NT2/D1 (cell line): ENCODE results near the gene CCS.
"Not testable (repeated sequence)": the region's sequence is repeated elsewhere in the genome, so short reads cannot be mapped to it uniquely, and the experiment has no call there.

Experiments
- DNase-seq: peaks from one replicate; pipeline ENCODE4 v3.0.0-alpha.2; 2011; ENCODE audit warnings: low read depth, low spot score
- H3K27me3 ChIP-seq: 2 replicates; pipeline ENCODE4 v1.6.0; 2011; ENCODE audit warnings: mild to moderate bottlenecking; ENCODE audit not compliant: insufficient read length, insufficient read depth
- H3K36me3 ChIP-seq: 2 replicates; pipeline ENCODE4 v1.6.1; 2011; ENCODE audit warnings: mild to moderate bottlenecking, low read length, mixed read lengths; ENCODE audit not compliant: insufficient read depth, insufficient read length
- H3K4me1 ChIP-seq: 2 replicates; pipeline ENCODE4 v1.5.1; 2011; ENCODE audit not compliant: insufficient read depth, insufficient read length
- H3K4me3 ChIP-seq: 2 replicates; pipeline ENCODE4 v1.5.1; 2011; ENCODE audit warnings: low read depth; ENCODE audit not compliant: insufficient read length
- H3K9ac ChIP-seq: 2 replicates; pipeline ENCODE4 v1.6.0; 2011; ENCODE audit warnings: low read depth; ENCODE audit not compliant: insufficient read length
- H3K9me3 ChIP-seq: 2 replicates; pipeline ENCODE4 v1.5.1; 2011; ENCODE audit warnings: mild to moderate bottlenecking, low read length; ENCODE audit not compliant: insufficient read depth
- SUZ12 ChIP-seq: IDR thresholded peaks from 2 replicates; pipeline ENCODE4 v1.6.1; 2011; ENCODE audit not compliant: insufficient read length, insufficient read depth; ENCODE audit errors: extremely low read depth
- YY1 ChIP-seq: IDR thresholded peaks from 2 replicates; pipeline ENCODE4 v1.6.1; 2011; ENCODE audit not compliant: insufficient read length, insufficient read depth
- ZNF274 ChIP-seq: IDR thresholded peaks from 2 replicates; pipeline ENCODE4 v1.6.1; 2011; ENCODE audit warnings: mild to moderate bottlenecking, low read depth, low read length

CCS gene

GRCh38 chr11:66600219-66600618 lies 7.2 kb downstream of the CCS start:
- Histone ChIP-seq H3K9ac (no peak overlapping the region), H3K36me3 (peaks cover 67% of the 10 kb centered on the region), H3K9me3 (no peaks in the 10 kb centered on the region), H3K4me3 (no peak overlapping the region), H3K27me3 (no peaks in the 10 kb centered on the region), H3K4me1 (peaks cover 6% of the 10 kb centered on the region)
- TF ChIP-seq SUZ12 (no peak), ZNF274 (no peak), YY1 (no peak)
- DNase-seq, result no peak

GRCh38 chr11:66600631-66601233 lies 7.7 kb downstream of the CCS start:
- DNase-seq, result no peak

GRCh38 chr11:66603072-66603471 lies 10.1 kb downstream of the CCS start:
- no peak for DNase-seq
- Histone ChIP-seq H3K36me3 (peaks cover 76% of the 10 kb centered on the region), H3K9ac (no peak overlapping the region), H3K4me3 (no peak overlapping the region), H3K27me3 (no peaks in the 10 kb centered on the region), H3K4me1 (peaks cover 6% of the 10 kb centered on the region), H3K9me3 (no peaks in the 10 kb centered on the region)
- TF ChIP-seq ZNF274 (no peak), YY1 (no peak), SUZ12 (no peak)

More at GRCh38 chr11:66600631-66601233, 7.7 kb downstream of the CCS start:
- Histone ChIP-seq H3K36me3 (peaks cover 69% of the 10 kb centered on the region), H3K27me3 (no peaks in the 10 kb centered on the region), H3K9ac (no peak overlapping the region), H3K4me3 (no peak overlapping the region), H3K4me1 (peaks cover 6% of the 10 kb centered on the region), H3K9me3 (no peaks in the 10 kb centered on the region)
- TF ChIP-seq SUZ12 (no peak), ZNF274 (no peak), YY1 (no peak)

GRCh38 chr11:66604155-66604554 lies 11.2 kb downstream of the CCS start:
- Histone ChIP-seq H3K9ac (no peak overlapping the region), H3K9me3 (no peaks in the 10 kb centered on the region), H3K4me3 (no peak overlapping the region), H3K4me1 (peaks cover 6% of the 10 kb centered on the region), H3K36me3 (peaks cover 71% of the 10 kb centered on the region), H3K27me3 (no peaks in the 10 kb centered on the region)
- TF ChIP-seq SUZ12 (no peak), ZNF274 (no peak), YY1 (no peak)
- DNase-seq, result no peak

- peaks cover 55% of the 10 kb centered on the region for H3K36me3 ChIP-seq
These were observed 13.6 kb downstream of the CCS start for GRCh38 chr11:66606608-66607007.

GRCh38 chr11:66607126-66607834 lies 14.3 kb downstream of the CCS start:
- TF ChIP-seq SUZ12 (no peak), ZNF274 (no peak), YY1 (no peak)
- peaks cover 4% of the 10 kb centered on the region for H3K4me1 ChIP-seq
- H3K9me3 ChIP-seq, result peaks cover 5% of the 10 kb centered on the region; the same call in 1 of the 2 replicates
- H3K9ac ChIP-seq, result no peak overlapping the region
- no peak for DNase-seq
- H3K36me3 ChIP-seq, result peaks cover 50% of the 10 kb centered on the region
- no peak overlapping the region for H3K4me3 ChIP-seq
- no peaks in the 10 kb centered on the region for H3K27me3 ChIP-seq

More at GRCh38 chr11:66606608-66607007, 13.6 kb downstream of the CCS start:
- H3K9me3 ChIP-seq, H3K27me3 ChIP-seq, H3K4me3 ChIP-seq, H3K9ac ChIP-seq, DNase-seq, H3K4me1 ChIP-seq: not testable (repeated sequence)

GRCh38 chr11:66609721-66610617 lies 17.0 kb downstream of the CCS start:
- Histone ChIP-seq H3K36me3 (peaks cover 30% of the 10 kb centered on the region), H3K4me3 (no peak overlapping the region), H3K9ac (no peak overlapping the region), H3K4me1 (no peaks in the 10 kb centered on the region), H3K9me3 (peaks cover 5% of the 10 kb centered on the region; the same call in 1 of the 2 replicates), H3K27me3 (no peaks in the 10 kb centered on the region)
- DNase-seq, result no peak
- no peak for TF ChIP-seq ZNF274
- TF ChIP-seq SUZ12, result no peak
- no peak for TF ChIP-seq YY1
